Stimulated activated CD4-positive, alpha-beta T cell treated with anti-CD3 and anti-CD28 coated beads, Interleukin-1b, Interleukin-23, amount 100 ng/mL, for 48 hours (primary cell): Measurements from ENCODE around the gene CCM2L.

ENCODE experiments used
- DNase-seq: peaks from one replicate; pipeline ENCODE4 v3.0.0-alpha.2; 2020

CCM2L gene

GRCh38 chr20:32062776-32063170 is 52.5 kb downstream of the CCM2L start:
- DNase-seq: no peak

DNA sequence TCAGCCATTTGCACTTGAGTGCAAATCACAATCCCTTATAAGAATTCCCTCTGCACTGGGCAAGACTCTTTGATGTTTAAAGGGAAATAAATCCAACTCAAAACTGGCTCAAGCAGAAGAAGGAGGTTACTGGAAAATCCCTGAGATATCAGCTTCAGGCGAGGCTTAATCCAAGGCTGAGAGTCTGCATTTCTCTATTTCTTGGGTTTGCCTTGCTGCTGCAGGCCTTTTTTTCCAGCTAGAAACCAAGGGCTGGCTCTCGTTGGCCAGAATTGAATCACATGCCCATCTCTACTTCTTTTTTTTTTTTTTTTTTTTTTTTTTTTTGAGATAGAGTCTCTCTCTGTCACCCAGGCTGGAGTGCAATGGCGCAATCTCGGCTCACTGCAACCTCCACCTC is 53.5 kb downstream of the CCM2L start:
- DNase-seq: no peak

GRCh38 chr20:32064667-32065066 is 54.4 kb downstream of the CCM2L start:
- DNase-seq: no peak

DNA sequence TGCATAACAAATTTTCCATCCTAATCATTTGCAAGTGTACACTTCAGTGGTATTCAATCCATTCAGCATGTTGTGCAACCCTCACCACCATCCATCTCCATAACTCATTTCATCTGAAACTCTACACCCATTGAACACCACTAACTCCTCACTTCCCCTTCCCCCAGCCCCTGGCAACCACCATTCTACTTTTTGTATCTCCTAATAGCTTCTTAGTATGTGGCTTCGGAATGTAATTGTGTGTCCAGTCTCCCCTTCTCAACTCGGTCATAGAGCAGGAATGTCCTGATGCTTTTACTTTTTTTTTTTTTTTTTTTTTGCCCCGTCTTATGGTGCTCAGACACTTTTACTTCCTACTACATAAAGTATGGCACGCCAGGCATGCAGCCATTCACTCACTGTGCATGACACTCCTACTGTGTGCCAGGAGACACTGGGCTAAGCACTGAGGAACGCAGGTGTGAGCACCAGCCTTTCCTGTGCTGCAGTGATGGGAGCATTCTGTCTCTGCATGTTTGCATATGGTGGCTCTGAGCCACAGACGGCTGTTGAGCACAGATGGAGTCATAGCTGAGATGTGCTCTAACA is 57.1 kb downstream of the CCM2L start:
- DNase-seq: no peak

DNA sequence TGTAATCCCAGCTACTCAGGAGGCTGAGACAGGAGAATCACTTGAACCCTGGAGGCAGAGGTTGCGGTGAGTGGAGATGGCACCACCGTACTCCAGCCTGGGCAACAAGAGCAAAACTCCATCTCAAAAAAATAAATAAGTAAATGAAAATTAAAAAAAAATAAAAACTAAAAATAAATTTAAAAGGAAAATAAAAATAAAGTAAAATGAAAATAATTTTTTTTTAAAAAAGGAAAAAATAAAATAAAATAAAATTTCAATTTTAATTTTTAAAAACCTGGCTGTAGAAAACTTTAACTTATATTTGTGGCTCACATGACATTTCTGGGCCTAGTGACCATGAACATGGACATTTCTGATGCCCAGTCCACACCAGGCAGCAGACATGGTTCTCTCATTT is 57.9 kb downstream of the CCM2L start:
- no peak for DNase-seq

- no peak for DNase-seq
These were observed 59.5 kb downstream of the CCM2L start for GRCh38 chr20:32069711-32070110.

- no peak for DNase-seq
These were observed 60.0 kb downstream of the CCM2L start for GRCh38 chr20:32070282-32070681.

GRCh38 chr20:32070690-32071213 is 60.5 kb downstream of the CCM2L start:
- DNase-seq: no peak

- DNase-seq: no peak
These were observed 61.3 kb downstream of the CCM2L start for GRCh38 chr20:32071395-32072167.

DNA sequence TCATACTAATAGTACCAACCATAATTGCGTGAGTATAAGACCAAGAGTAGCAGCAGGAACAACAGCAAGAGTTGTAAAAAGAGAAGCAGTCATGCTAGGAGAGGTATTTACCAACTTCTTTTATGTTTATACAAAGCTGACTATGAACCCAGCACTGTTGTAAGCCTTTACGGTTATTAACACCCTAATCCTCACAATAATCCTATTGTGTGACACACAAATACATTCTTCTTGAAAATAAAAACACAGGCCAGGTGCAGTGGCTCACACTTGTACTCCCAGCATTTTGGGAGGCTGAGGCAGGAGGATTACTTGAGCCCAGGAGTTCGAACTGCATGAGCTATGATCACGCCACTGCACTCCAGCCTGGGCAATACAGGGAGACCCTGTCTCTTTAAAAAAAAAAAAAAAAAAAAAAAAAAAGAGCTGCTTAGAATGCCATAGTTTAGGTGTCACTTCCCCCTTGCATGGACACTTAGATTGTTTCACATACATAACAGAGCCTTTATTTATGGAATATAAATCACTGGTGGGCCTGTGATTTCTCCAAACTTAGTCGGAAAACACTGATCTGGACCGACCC is 62.0 kb downstream of the CCM2L start:
- no peak for DNase-seq

GRCh38 chr20:32075534-32075933 is 65.3 kb downstream of the CCM2L start:
- no peak for DNase-seq

DNA sequence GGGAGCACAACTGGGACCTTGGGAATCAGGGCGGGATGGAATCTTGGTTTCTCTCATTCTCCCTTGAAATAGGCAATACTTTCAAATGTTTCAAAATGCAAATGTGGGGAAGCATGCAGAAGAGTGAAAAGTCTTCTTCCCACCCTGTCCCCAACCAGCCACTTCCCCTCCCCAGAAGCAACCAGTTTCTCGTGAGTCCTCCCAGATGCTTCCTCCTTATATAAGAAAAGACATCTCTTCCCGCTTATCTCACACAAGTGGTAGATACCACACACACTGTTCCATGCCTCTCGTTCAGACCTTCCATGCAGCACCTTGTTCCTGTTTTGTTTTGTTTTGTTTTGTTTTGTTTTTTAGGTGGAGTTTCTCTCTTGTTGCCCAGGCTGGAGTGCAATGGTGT is 67.0 kb downstream of the CCM2L start:
- no peak for DNase-seq

DNA sequence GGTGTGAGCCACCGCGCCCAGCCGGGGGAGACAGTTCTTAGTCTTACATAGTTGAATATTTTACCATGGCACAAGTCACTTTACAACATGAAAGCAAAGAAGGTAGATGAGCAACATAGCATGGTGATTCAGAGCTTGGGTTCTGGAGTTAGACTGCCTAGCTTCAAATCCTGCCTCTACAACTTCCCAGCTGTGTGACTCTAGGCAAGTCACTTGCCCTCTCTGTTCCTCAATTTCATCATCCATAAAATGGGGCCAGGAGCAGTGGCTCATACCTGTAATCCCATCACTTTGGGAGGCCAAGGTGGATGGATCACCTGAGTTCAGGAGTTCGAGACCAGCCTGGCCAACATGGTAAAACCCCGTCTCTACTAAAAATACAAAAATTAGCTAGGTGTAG is 68.1 kb downstream of the CCM2L start:
- DNase-seq: no peak

- no peak for DNase-seq
These were observed 68.6 kb downstream of the CCM2L start for GRCh38 chr20:32078791-32079190.

DNA sequence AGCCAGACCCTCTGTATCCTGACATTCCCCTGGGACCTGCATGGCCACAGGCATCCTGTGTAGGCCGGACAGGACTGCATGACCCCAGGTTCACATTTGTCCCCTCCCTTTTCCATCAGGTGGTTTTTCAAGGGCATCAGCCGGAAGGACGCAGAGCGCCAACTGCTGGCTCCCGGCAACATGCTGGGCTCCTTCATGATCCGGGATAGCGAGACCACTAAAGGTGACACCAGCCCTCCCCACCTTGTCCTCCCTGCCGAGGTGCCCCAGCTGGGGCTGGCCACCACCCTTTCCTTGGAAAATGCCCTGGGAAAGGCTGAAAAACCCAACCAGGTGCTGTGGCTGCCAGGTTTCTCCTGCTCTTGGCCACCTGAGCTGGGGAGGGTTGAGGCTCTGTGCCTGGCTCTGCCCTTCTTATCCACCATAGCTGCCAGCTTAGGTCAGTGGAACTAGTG is 69.4 kb downstream of the CCM2L start:
- no peak for DNase-seq

DNA sequence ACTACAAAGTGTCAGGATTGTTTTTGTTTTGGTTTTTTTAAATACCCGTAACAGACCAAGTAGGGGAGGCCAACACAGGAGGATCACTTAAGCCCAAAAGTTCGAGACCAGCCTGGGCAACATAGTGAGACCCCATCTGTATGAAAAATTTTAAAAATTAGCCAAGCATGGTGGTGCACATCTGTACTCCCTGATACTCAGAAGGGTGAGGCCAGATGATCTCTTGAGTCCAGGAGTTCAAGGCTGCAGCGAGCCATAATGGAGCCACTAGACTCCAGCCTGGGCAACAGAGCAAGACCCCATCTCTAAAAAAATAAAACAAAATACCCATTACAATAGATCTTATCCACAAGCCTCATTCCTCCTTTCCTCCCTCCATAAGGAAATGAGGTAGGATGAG is 70.5 kb downstream of the CCM2L start:
- DNase-seq: no peak
